Spleen (tissue), 7 donors: ENCODE measurements around the gene NUP37.

Experiments
- CTCF ChIP-seq, 11 experiments: fragments of 200-600 bp in 7 of 11; fragments of 450-650 bp in 4 of 11; sonication (generic) in 4 of 11; IDR thresholded peaks in 8 of 11; conservative IDR thresholded peaks in 3 of 11; 1 replicate in 7 of 11; 2 replicates in 4 of 11; pipeline versions ENCODE4 v1.4.0 to v1.8.0; 2016 to 2021; ENCODE audit warnings: antibody characterized with exemption in 11 of 11, inconsistent platforms in 4 of 11, mild to moderate bottlenecking in 1 of 11
- POLR2A ChIP-seq, 3 donors: fragments of 450-650 bp; IDR thresholded peaks; one replicate each; pipeline ENCODE4 v1.5.1; 2017; ENCODE audit warnings: antibody characterized with exemption in 3 of 3, mild to moderate bottlenecking in 1 of 3
- POLR2AphosphoS5 ChIP-seq, 3 donors: sonication (generic); formaldehyde crosslinking; IDR thresholded peaks; one replicate each; pipeline ENCODE4 v1.5.1; 2017; ENCODE audit warnings: antibody characterized with exemption in 3 of 3
- donor health status: DM: no; HTN: no; CAD: no; lungs with moderate emphysema.
- donor health status: DM: no; HTN: no; CAD: no.
- donor health status: DM: no; HTN: no; CAD: no.

DNA sequence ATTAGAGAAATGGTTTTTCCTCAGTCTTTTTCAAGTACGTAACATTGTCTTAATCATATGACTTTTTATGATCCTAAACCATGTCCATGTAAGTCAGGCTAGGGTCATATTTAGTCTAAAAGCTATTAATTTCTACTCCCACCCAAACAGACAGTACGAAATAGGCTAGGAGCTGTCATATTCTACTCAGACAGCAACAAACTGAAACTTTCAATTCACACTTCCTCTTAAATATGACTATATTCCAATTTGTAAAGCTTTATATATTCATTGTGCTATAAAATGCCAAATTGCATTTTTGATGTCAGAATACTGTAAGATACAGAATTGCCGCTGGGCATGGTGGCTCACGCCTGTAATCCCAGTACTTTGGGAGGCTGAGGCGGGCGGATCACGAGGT is 3.5 kb downstream of the NUP37 start:
- TF ChIP-seq POLR2AphosphoS5 (IDR thresholded peaks at IDR 0.05) (no peak), CTCF (IDR thresholded peaks at IDR 0.05 in 8 of 11, conservative IDR thresholded peaks at IDR 0.05 in 3 of 11) (no peak), POLR2A (IDR thresholded peaks at IDR 0.05) (no peak)
